GM23248 (cell line): Measurements from ENCODE around the gene KRT73. TPM values are rescaled to one million over a fixed set of nuclear protein-coding genes. Genes with fewer than 3 reads are reported as not detected.

Experiments used
- DNase-seq: peaks from one replicate; pipeline ENCODE4 v3.0.0-alpha.2; 2015
- H2AFZ ChIP-seq: fragments of 200-600 bp; sonication (generic); 2 replicates; pipeline ENCODE4 v1.6.1; 2016; ENCODE audit warnings: antibody characterized with exemption
- H3F3A ChIP-seq: fragments of 200-600 bp; sonication (generic); 2 replicates; pipeline ENCODE4 v1.6.1; 2016; ENCODE audit warnings: mild to moderate bottlenecking, antibody characterized with exemption, mixed run types; ENCODE audit not compliant: insufficient read depth
- H3K27ac ChIP-seq: fragments of 200-600 bp; sonication (generic); 2 replicates; pipeline ENCODE4 v1.5.1; 2016; ENCODE audit warnings: mild to moderate bottlenecking
- H3K27me3 ChIP-seq: fragments of 200-600 bp; sonication (generic); replicated peaks from 2 replicates; pipeline ENCODE4 v1.6.1; 2016; ENCODE audit warnings: mild to moderate bottlenecking; ENCODE audit not compliant: insufficient read depth
- H3K36me3 ChIP-seq: fragments of 200-600 bp; sonication (generic); 2 replicates; pipeline ENCODE4 v1.6.1; 2016; ENCODE audit warnings: low read depth, mild to moderate bottlenecking
- H3K4me1 ChIP-seq: fragments of 200-600 bp; sonication (generic); 2 replicates; pipeline ENCODE4 v1.6.1; 2016; ENCODE audit warnings: mild to moderate bottlenecking; ENCODE audit not compliant: insufficient read depth
- H3K4me2 ChIP-seq: fragments of 200-600 bp; sonication (generic); one replicate; pipeline ENCODE4 v1.6.1; 2016; ENCODE audit warnings: mild to moderate bottlenecking; ENCODE audit not compliant: unreplicated experiment
- H3K4me3 ChIP-seq: fragments of 200-600 bp; sonication (generic); 2 replicates; pipeline ENCODE4 v1.5.1; 2016; ENCODE audit warnings: mild to moderate bottlenecking
- H3K79me2 ChIP-seq: fragments of 200-600 bp; sonication (generic); 2 replicates; pipeline ENCODE4 v1.6.1; 2016; ENCODE audit warnings: mild to moderate bottlenecking; ENCODE audit not compliant: insufficient read depth
- H3K9ac ChIP-seq: fragments of 200-600 bp; sonication (generic); 2 replicates; pipeline ENCODE4 v1.6.1; 2016; ENCODE audit warnings: mild to moderate bottlenecking
- H3K9me2 ChIP-seq: fragments of 200-600 bp; sonication (generic); 2 replicates; pipeline ENCODE4 v1.6.1; 2016; ENCODE audit warnings: mixed run types, mild to moderate bottlenecking, moderate library complexity; ENCODE audit not compliant: insufficient read depth
- H3K9me3 ChIP-seq: fragments of 200-600 bp; sonication (generic); one replicate; pipeline ENCODE4 v1.6.1; 2017; ENCODE audit warnings: low read depth
- H4K20me1 ChIP-seq: fragments of 200-600 bp; sonication (generic); 2 replicates; pipeline ENCODE4 v1.6.0; 2016; ENCODE audit not compliant: insufficient read depth
- EZH2 ChIP-seq: fragments of 200-600 bp; sonication (generic); IDR thresholded peaks from 2 replicates; pipeline ENCODE4 v1.6.1; 2018; ENCODE audit warnings: antibody characterized with exemption, mild to moderate bottlenecking; ENCODE audit not compliant: insufficient read depth, poor library complexity, severe bottlenecking
- EZH2phosphoT487 ChIP-seq: fragments of 200-600 bp; sonication (generic); IDR thresholded peaks from 2 replicates; pipeline ENCODE4 v1.6.1; 2018; ENCODE audit warnings: antibody characterized with exemption, moderate library complexity, mild to moderate bottlenecking, low read depth; ENCODE audit not compliant: insufficient read depth
- WGBS, 2 experiments: methylation state at CpG; one replicate each; pipeline ENCODE4 v1.1.6; 2015 to 2017; ENCODE audit warnings: low lambda C conversion rate in 2 of 2, low coverage in 1 of 2; ENCODE audit errors: missing lambda C conversion rate in 2 of 2; 5-methylcytosine and 5-hydroxymethylcytosine counted together
- in situ Hi-C: fragments of 300-500 bp; cut with MboI; formaldehyde crosslinking; loops from 2 replicates; pipeline ENCODE4 v1.15.0; 2020
- polyA plus RNA-seq: library from polyadenylated mRNA; unstranded; fragments of >200 nt; fragmentation: Nextera tagmentation; extraction: Ambion mirVana; gene quantifications from 2 replicates; pipeline ENCODE4 v1.2.1, GENCODE V29; 2016
- total RNA-seq: library from RNA; depleted of rRNA; stranded (reverse); fragments of >200 nt; shearing (Covaris generic); gene quantifications from 2 replicates; pipeline ENCODE4 v1.2.3, GENCODE V29; 2014; rRNA removed

Gene KRT73
- total RNA-seq (not detected in 2 replicates), polyA plus RNA-seq (not detected in 2 replicates)

DNA sequence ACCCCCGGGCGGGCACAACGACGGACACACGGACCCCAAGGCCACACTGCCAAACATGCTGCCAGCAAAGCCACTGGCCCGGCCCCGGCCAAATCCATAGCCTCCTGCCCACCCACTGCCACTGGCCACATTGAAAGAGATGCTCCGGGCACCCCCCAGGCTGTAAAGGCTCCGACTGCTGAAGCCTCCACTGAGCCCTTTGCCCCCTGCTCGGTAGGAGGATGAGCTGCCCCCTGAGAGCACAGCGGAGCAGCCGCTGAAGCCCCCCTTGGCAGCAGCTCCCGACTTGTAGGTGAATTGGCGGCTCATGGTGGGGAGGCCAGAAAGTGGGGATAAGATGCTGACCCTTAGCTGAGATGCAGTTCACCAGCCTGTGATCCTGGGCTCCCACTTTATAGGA, at the start of gene KRT73:
KRT73 (minus strand) TSS at position 344 of the 400 bp plus-strand sequence; CDS start at position 309, 35 bp downstream.
- Histone ChIP-seq H3K9me2 (no peaks in the 10 kb centered on the region), H3K27ac (no peak within 1 kb of the TSS), H3K4me3 (no peak within 1 kb of the TSS), H4K20me1 (no peaks in the 10 kb centered on the region), H3K9me3 (peaks cover 3% of the 10 kb centered on the region), H3K36me3 (no peaks in the 10 kb centered on the region), H3F3A (no peaks in the 10 kb centered on the region), H3K27me3 (peaks cover 21% of the 10 kb centered on the region), H3K4me2 (no peak within 1 kb of the TSS), H3K4me1 (peaks cover 8% of the 10 kb centered on the region; the same call in 1 of the 2 replicates), H2AFZ (no peak within 1 kb of the TSS), H3K79me2 (no peaks in the 10 kb centered on the region), H3K9ac (no peak within 1 kb of the TSS)
- 70 to 71% methylated on average over 14 of the region's 14 CpGs for WGBS, 2 experiments
- in situ Hi-C loops: no loop called here
- TF ChIP-seq EZH2phosphoT487: no peak
- no peak for TF ChIP-seq EZH2
- DNase-seq: no peak

DNA sequence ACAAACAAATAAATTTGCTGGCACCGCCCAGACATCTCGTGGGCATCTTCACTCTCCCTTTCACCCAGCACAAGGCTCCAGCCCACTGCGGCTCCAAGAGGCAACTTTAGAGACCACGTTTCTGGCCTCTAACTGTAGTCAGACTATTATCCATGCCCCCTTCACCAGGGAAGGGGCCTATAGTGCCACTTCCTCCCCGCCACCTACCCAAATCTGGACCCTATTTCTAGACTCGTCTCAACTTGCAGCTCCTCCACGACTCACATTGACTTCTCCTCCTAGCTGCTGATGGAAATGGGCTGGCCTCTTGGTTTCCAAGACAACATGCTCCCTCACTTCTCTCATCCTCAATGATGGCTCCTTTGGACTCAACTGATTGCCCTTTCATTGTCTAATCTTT, 49.6 kb upstream of the KRT73 start:
- no peaks in the 10 kb centered on the region for H3K4me1 ChIP-seq
- H3K9me3 ChIP-seq: no peaks in the 10 kb centered on the region
- no peak overlapping the region for H3K27ac ChIP-seq
- no peaks in the 10 kb centered on the region for H3K36me3 ChIP-seq
- no peak overlapping the region for H3K9ac ChIP-seq
- H3K79me2 ChIP-seq: no peaks in the 10 kb centered on the region
- 49% methylated on average over 7 of the region's 7 CpGs for WGBS, 2 experiments
- peaks cover 51% of the 10 kb centered on the region for H3K27me3 ChIP-seq
- no peak for DNase-seq
- in situ Hi-C loops: no loop called here
- H3K4me3 ChIP-seq: no peak overlapping the region
- H4K20me1 ChIP-seq: no peaks in the 10 kb centered on the region
- no peaks in the 10 kb centered on the region for H3K9me2 ChIP-seq
- no peak overlapping the region for H3K4me2 ChIP-seq
- TF ChIP-seq EZH2phosphoT487 (no peak), EZH2 (no peak)
- no peak overlapping the region for H2AFZ ChIP-seq
- no peaks in the 10 kb centered on the region for H3F3A ChIP-seq

DNA sequence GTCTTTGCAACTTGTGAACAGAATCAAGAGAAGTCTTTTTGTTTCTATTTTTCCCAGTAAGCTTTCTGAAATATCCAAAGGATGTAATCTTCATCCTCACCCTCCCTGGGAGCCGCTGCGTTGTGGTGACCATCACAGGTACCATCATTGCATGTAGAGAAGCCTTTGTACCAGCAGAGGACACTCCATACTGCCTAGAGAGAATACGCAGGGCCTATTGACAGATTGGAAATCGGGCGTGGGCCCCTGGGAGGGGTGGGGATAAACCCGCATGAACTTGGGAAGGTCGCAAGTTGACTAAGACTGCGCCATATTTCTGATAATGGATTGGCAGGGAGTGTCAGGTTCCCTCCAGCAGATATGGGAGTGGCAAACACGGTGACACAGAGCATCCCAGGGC, 49.1 kb upstream of the KRT73 start:
- 48 to 59% methylated on average over 9 of the region's 9 CpGs for WGBS, 2 experiments
- H3K79me2 ChIP-seq: no peaks in the 10 kb centered on the region
- H3K9ac ChIP-seq: no peak overlapping the region
- in situ Hi-C loops: no loop called here
- no peaks in the 10 kb centered on the region for H3K4me1 ChIP-seq
- H3K4me2 ChIP-seq: no peak overlapping the region
- no peaks in the 10 kb centered on the region for H3K9me2 ChIP-seq
- TF ChIP-seq EZH2phosphoT487 (no peak), EZH2 (no peak)
- peaks cover 53% of the 10 kb centered on the region for H3K27me3 ChIP-seq
- no peaks in the 10 kb centered on the region for H3K36me3 ChIP-seq
- H3K9me3 ChIP-seq: no peaks in the 10 kb centered on the region
- no peak overlapping the region for H3K4me3 ChIP-seq
- no peaks in the 10 kb centered on the region for H4K20me1 ChIP-seq
- no peak overlapping the region for H2AFZ ChIP-seq
- no peaks in the 10 kb centered on the region for H3F3A ChIP-seq
- H3K27ac ChIP-seq: no peak overlapping the region
- DNase-seq: no peak

DNA sequence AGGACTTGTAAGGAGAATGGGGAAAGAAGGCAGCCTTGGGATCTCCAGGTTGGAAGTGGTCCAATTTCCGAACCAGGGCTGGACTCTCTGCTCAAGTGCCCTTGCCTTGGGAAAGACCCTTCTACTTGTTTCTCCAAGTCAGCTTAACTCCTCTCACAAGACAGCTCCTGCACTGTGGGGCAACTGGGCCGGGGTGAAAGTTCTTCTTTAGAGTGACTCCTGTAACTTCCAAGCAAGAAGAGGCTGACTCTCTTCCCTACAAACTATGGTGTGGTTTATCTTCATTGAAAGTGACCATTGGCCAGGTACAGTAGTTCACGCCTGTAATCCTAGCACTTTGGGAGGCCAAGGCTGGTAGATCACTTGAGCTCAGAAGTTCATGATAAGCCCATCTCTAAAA, 48.1 kb upstream of the KRT73 start:
- H4K20me1 ChIP-seq: no peaks in the 10 kb centered on the region
- 58 to 60% methylated on average over 3 of the region's 3 CpGs for WGBS, 2 experiments
- H3K27ac ChIP-seq: no peak overlapping the region
- no peak overlapping the region for H3K4me3 ChIP-seq
- no peaks in the 10 kb centered on the region for H3K9me2 ChIP-seq
- in situ Hi-C loops: no loop called here
- no peak for DNase-seq
- H3K9me3 ChIP-seq: no peaks in the 10 kb centered on the region
- H3K4me1 ChIP-seq: no peaks in the 10 kb centered on the region
- H3K36me3 ChIP-seq: no peaks in the 10 kb centered on the region
- peaks cover 54% of the 10 kb centered on the region for H3K27me3 ChIP-seq
- no peak overlapping the region for H3K9ac ChIP-seq
- no peaks in the 10 kb centered on the region for H3K79me2 ChIP-seq
- H3F3A ChIP-seq: no peaks in the 10 kb centered on the region
- H3K4me2 ChIP-seq: no peak overlapping the region
- TF ChIP-seq EZH2: no peak
- TF ChIP-seq EZH2phosphoT487: no peak
- H2AFZ ChIP-seq: no peak overlapping the region

DNA sequence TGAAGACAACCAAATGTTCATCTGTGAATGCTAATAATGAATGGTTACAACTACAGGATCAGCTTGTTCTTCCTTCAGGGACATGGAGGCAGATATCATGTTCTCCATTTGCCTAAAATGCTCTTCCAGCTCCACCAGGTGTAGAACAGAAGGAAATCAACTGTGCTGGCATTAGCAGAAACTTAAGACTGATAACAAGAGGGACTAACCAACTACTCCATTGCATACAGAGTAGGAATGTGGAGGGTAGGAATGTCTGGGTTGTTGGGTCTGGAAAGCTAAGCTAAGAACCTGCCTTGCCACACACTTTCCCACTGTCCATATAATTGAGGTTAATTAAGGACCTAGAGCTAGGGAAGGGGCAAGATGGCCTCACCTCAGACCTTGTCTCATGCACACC, 45.1 kb upstream of the KRT73 start:
- no peak for DNase-seq
- H3K9me3 ChIP-seq: no peaks in the 10 kb centered on the region

More for the DNA sequence above, 45.1 kb upstream of the KRT73 start:
- Histone ChIP-seq H3K4me2 (no peak overlapping the region), H3K79me2 (no peaks in the 10 kb centered on the region), H3K36me3 (no peaks in the 10 kb centered on the region), H3K9me2 (no peaks in the 10 kb centered on the region), H3K27ac (no peak overlapping the region), H3K4me1 (no peaks in the 10 kb centered on the region), H3F3A (no peaks in the 10 kb centered on the region), H2AFZ (no peak overlapping the region), H3K27me3 (peaks cover 59% of the 10 kb centered on the region), H3K4me3 (no peak overlapping the region), H3K9ac (no peak overlapping the region), H4K20me1 (no peaks in the 10 kb centered on the region)
- no peak for TF ChIP-seq EZH2phosphoT487
- no peak for TF ChIP-seq EZH2
- in situ Hi-C loops: no loop called here
